ENCODE data around the gene ZMYND10.

ZMYND10 gene

GRCh38 chr3:50369012-50369670, 23.6 kb upstream of the ZMYND10 start:
- no peak for DNase-seq

GRCh38 chr3:50365842-50366220, 20.3 kb upstream of the ZMYND10 start:
- DNase-seq: no peak

DNA sequence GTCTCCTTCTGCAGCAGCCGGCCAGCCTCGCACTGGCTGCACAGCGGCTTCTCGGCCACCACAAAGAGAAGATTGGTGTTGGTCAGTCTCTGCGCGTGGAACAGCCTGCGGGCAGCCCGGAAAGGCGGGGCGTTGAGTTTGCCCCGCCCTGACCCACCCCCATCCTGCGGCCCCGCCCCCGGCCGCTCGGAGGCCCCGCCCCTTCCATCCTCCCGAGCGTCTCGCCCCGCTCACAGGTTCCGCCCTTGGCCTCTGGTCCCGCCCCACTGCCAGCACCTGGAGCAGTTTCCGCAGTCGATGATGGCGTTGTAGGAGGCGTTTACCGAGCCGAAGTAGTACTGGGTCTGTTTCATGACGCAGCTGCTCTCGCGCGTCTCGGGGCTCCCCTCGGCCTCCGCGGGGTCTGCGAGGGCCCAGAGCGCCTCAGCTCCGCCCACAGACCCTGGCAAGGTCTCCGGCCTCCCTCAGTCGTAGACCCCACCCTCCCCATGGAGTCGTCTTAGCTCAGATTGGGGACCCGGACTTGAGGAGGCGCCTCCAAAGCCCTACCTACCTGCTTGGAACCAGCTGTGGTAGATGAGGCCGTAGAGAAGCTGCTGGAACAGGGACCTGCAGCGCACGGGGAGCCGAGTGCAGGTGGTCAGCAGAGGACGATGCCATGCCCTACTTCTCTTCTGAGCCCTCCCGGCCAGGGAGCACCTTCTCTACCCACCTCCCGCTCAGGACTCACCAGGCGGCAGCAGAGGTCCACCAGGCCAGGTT, 19.7 kb upstream of the ZMYND10 start:
- no peak for DNase-seq

- no peak for DNase-seq
These were observed 19.1 kb upstream of the ZMYND10 start for GRCh38 chr3:50364573-50365079.

GRCh38 chr3:50359760-50360110, 14.2 kb upstream of the ZMYND10 start:
- DNase-seq: no peak

DNA sequence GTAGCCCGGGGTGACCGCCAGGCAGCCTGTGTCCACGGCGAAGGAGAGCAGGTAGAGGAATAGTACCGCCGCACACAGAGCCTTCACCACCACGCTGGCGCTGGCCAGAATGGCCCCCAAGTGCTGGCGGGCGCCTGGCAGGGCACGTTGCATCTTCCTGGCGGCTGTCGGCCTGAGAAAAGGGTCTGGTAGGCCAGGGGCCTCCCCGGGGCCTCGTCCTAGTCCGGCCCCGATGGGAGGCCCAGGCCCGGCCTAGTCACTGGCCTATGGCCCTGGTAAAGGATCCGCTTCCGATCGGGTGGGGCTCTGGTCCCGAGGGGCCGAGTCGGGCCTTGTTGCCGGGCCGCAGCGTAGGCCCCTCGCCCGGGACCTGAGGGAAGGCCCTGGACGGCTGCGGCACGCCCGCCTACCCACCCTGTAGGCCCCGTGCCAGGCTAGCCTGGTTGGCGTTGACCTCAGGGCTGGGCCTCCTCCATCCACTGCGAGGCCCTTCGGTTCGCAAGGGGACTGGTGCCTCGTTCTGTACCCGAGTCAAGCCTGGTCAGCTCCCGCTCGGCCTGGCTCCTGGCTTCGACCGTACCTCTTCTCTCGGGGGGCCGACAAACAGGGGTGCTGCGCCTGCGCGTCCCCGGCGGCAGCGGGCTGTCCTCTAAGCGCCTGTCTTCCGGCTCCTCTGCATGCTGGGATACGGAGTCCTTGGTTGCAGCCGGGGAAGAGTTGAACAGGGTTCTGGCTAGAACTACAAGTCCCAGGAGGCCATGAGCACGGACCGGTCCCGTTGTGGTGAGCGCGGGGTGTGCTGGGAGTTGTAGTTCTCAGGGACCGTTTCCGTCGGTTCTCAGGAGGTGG, 13.6 kb upstream of the ZMYND10 start, which contains the start of gene TMEM115:
TMEM115 (minus strand) TSS at position 611 of the 849 bp plus-strand sequence; CDS start at position 153, 458 bp downstream.
- peak; percentile 88 for DNase-seq

GRCh38 chr3:50358355-50358910, 12.9 kb upstream of the ZMYND10 start:
- no peak for DNase-seq

DNA sequence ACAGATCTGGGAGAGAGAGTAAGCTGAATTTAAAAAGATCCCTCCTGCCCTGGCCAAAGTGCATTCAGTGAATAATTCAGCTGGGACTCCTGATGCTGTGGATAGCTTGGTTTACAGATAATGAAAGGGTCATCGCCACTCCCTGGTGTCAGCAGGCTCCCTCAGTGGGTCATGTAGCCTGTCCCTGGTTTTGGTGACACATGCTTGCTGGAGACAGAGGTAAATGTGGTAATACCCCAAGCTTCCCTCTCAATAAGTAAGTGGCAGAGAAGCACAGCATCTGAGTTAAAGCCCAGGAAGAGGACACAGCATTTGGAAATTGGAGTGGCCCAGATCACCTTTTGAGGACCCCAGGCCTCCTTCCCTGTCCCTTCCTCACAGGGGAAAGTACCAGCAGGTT, 11.9 kb upstream of the ZMYND10 start:
- DNase-seq: no peak

DNA sequence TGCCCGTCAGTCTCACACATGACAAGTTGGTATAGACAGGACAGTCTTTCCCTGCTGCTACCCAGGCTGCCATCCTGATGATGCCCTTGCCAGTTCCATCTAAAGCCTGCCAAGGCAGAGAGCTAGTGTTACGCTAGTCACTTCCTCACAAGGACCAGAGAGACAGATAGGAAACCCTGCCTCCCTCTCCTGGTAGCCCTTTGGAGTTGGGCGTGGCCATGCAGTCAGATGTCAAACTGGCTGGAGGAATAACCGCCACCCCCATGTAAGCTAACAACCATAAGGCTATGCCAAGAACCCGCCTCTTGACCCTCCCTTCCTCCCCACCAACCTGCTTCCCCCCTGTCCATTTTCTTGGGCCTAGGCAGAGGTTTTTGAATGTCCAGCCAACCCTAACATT, 11.0 kb upstream of the ZMYND10 start:
- no peak for DNase-seq

DNA sequence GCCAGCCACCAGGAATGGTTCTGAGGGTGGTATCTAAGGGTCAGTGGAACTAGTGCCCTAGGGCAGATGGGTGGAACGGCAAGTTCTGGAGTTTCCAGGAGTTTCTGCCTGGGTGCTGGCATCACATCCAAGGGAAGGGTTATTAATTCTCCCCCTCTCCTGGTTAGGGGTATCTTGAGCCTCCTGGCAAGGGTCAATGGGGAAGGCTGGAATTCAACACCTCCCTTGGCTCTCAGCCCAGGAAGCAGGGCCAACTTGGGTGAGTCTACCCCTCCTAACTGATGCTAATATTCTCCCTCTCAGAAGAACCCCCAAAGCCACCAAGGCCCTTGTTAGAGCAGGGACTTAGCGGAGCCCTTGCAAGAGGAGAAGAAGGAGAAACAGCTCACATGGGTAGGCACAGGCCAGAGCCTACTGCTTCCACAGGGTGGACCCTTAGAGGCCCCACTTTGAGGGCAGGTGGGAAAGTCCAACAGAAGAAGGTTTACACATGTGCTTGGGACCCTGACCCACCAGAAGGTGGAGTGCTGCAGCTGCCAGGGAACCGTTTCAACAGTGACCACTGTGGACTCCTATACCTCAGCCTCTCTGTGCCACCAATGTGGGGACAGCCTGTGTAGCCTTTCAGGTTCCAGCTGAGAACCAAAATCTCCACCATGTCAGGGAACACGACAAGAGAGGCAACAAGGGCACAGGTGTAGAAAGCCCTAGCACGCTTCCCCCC, 10.5 kb upstream of the ZMYND10 start:
- no peak for DNase-seq

DNA sequence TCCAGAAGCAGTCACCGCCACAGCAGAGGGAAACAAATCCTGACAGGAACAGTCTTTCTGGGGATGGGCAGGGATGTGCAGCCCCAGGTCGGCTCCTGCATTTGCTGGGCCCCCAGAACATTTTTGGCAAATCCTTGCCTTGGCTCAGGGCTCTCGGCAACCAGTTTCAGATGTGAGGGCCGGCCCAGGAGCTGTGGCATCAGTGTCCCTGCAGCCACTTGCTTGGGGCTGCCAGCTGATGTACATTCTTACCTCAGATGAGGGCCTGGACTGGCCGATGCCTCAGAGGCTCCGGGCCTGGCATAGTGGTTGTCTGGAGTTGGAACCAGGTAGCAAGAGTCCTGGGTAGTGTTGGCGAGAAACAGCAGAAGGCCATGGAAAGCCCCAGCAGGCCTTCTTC, 9.3 kb upstream of the ZMYND10 start:
- DNase-seq: no peak

DNA sequence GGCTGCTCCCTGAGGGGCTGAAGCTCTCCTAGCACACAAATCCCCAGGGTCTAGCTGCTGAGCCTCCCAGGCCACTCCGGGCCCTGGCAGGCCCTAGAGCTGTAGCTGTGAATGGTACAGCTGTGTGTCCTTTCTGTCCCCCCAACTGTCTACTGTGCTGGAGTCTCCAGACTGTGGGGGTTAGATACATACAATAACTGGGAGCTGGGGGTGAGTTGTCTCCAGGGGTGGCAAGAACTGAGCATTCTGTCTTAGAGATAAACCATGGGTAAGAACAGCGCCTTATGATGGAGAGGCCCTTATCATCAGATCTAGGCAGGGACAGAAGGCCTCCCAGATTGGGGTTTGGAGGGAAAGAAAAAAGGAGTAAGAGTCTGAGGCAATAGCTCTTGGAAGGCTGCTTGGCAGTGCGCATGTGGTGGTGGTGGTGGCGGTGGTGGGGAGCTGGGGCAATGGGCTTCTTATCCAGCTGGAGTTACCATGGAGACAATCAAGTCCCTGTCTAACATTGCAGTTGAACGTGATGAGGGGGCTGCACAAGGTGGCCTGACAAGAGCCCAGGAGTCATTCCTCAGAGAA, 8.7 kb upstream of the ZMYND10 start:
- DNase-seq: no peak

DNA sequence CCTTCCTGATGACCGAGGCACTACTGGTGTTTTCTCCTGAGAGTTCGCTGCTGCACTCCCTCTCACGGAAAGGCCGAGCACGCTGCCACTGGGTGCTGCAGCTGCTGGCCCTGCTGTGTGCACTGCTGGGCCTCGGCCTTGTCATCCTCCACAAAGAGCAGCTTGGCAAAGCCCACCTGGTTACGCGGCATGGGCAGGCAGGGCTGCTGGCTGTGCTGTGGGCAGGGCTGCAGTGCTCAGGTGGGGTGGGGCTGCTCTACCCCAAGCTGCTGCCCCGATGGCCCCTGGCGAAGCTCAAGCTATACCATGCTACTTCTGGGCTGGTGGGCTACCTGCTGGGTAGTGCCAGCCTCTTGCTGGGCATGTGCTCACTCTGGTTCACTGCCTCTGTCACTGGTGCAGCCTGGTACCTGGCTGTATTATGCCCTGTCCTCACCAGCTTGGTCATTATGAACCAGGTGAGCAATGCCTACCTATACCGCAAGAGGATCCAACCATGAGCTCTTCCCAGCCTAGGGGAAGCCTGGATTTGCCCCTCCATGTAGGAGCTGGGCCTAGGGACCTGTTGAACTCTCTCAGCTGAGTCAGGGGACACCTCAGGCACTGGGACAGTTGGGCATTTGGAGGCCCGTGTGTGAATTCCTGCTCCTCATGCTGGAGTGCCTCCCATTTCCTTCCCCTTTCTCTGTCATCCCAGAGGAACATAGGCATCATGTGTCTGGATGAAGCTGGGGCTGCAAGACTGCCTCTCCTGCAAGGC, 7.9 kb upstream of the ZMYND10 start:
- no peak for DNase-seq

DNA sequence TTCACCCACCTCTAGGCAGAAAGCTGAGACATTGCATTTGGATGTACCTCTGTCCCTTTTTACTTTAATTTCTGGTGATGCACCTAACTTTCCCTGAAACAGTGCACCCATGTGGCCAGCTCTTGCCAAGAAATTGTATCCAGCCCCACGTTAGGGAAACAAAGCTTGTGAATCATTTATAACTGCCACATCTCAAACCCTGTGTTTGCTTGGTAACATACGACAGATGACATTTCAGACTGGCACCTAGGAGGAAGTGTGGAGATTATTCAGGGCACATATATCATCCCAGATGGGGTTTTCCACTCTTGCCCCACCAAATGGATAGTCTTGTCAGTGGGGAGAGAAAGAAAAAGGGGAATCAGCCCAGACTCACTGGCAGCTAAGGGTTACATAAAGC, 7.2 kb upstream of the ZMYND10 start:
- DNase-seq: no peak

GRCh38 chr3:50351323-50351697, 5.8 kb upstream of the ZMYND10 start:
- DNase-seq: no peak

DNA sequence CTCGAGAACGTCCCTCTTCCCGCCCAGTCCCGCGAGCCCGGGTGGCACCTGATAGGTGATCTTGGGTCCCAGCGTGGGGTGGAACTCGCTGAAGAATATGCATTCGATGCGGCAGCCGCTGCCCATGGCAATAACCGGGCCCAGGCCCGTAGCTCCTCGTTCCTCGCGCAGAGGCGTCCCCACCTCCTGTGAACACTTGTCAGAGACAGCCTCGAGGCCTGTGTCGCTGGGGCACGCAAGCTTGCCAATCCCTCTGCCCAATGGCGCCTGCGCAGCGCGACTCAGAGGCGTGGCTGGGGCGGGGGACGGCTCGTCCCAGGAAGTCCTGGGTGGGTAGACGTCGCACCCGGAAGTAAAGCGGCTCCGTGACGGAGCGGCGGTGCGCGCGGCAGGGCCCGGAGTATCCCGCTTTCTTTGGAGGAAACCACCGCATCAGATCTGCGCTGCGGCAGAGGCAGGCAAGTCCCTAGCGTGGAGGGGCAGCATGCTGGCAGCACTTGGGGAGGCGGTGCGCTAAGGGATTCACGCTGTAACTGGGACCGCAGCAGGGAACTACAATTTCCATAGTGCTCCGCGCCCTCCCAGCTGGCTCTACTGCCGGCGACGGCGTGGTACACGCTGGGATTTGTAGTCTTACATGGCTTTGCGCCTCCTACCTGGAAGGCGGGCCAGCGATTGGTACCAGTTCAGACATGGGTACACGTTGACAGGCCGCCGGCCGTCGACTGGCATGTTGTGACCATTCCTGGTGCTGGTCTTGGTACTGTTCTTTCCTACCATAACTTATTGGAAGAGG, 5.2 kb upstream of the ZMYND10 start, which contains the start of the genes CYB561D2 and NPRL2:
CYB561D2 (plus strand) TSS at position 336 of the 796 bp plus-strand sequence. CDS start 572 bp downstream, outside the sequence.
NPRL2 (minus strand) TSS at position 249 of the 796 bp plus-strand sequence; CDS start at position 126, 123 bp downstream.
- peak; percentile 23 for DNase-seq

DNA sequence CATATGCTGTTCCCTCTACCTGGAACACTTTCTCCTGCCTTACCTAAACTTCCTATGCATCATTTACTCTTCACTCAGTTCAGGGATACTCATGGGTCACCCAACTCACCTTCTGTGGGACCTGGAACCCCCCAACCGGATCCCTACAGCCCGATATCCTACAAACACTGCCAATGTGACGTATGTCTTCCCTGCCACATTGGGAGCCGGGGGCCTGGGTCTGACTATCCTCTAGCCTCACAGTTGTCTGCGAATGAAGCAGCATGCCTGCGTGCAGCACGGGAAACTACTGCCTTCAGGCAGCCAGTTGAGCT, 4.6 kb upstream of the ZMYND10 start:
- DNase-seq: no peak

DNA sequence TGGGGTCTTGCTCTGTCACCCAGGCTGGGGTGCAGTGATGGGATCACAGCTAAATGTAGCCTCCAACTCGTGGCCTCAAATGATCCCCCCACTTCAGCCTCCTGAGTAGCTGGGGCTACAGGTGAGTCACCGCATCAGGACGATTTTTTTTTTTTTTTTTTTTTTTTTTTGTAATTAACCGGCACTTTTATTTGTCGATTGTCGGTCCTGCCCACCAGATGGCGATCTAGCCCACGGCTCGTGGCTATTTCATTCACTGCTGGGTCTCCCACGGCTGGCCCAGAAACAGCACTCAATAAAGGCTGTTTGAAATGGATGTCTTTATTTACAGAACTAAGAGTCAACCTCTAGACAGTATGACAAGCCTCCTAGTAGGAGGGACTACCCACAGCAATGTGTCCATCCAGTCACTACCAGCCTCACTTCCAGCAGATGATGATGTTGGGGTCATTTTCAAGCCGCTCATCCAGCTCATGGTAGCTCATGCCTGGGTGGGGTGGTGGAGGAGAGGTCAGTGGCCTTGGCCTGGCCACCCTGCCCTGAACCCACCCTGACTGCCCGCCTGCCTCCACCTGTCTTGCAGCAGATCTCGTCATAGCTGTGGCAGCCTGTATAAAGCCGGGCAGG, 1.8 kb upstream of the ZMYND10 start:
- DNase-seq: no peak

GRCh38 chr3:50345008-50345407, 524 bp downstream of the ZMYND10 start:
- DNase-seq: no peak

Data from NCI-H187 treated with DMSO at 0.1 percent for 48 hours (cell line).